HCT116 (cell line): Measurements from ENCODE around the gene CEMP1. TPM values are rescaled to one million over a fixed set of nuclear protein-coding genes. Genes with fewer than 3 reads are reported as not detected.
"Not testable (repeated sequence)": the region's sequence is repeated elsewhere in the genome, so short reads cannot be mapped to it uniquely, and the experiment has no call there.

Experiments used
- ATAC-seq: fragments of 200-7000 bp; cut with Tn5 transposase; 2 replicates; pipeline ENCODE4 v1.9.1; 2020; ENCODE audit warnings: mild to moderate bottlenecking, moderate library complexity
- BruUV-seq: library from RNA; stranded (reverse); fragments of 400-500 nt; replicated peaks from 2 replicates; lab custom pipeline; 2021; lab: Mats Ljungman, UMichigan
- CTCF ChIA-PET: fragments of 300-600 bp; sonication (Branson Sonifier 250); formaldehyde crosslinking; loops from one replicate; lab custom pipeline; 2021; ENCODE audit warnings: antibody characterized with exemption; lab: Charles Lee
- POLR2A ChIA-PET: fragments of 300-600, 350-600 bp; sonication (Branson Sonifier 250); formaldehyde crosslinking; loops from one replicate; lab custom pipeline; 2021; ENCODE audit warnings: antibody characterized with exemption; lab: Charles Lee
- RAD21 ChIA-PET, 2 experiments: fragments of 300-600 bp; sonication (Branson Sonifier 250); formaldehyde crosslinking; loops; one replicate each; lab custom pipeline; 2023; ENCODE audit warnings: low total read pairs in 2 of 2; ENCODE audit not compliant: uncharacterized antibody in 2 of 2, unreplicated experiment in 2 of 2, low non-redundant PET in 1 of 2; lab: Charles Lee
- DNase-seq: peaks from one replicate; pipeline ENCODE4 v3.0.0-alpha.2; 2010; ENCODE audit warnings: low read depth, low spot score
- H2AFZ ChIP-seq: fragments of 200-600 bp; shearing (Covaris generic), sonication (generic); 2 replicates; pipeline ENCODE4 v1.6.1; 2017; ENCODE audit warnings: low read depth, mixed run types, mixed read lengths, antibody characterized with exemption, low read length; ENCODE audit not compliant: poor library complexity, severe bottlenecking
- H3K27ac ChIP-seq: 2 replicates; pipeline ENCODE4 v1.5.1; 2012; ENCODE audit warnings: low read depth, low read length
- H3K27me3 ChIP-seq: fragments of 200-600 bp; sonication (generic); 2 replicates; pipeline ENCODE4 v1.6.1; 2016; ENCODE audit warnings: mixed run types, low read length, mixed read lengths; ENCODE audit not compliant: insufficient read depth
- H3K36me3 ChIP-seq, 2 experiments: fragments of 200-500 bp in 1 of 2; fragments of 200-600 bp in 1 of 2; sonication (Bioruptor generic) in 1 of 2; sonication (generic) in 1 of 2; 2 replicates each; pipeline versions ENCODE4 v1.5.1 to v1.6.1; 2014 to 2016; ENCODE audit warnings: low read length in 2 of 2, inconsistent platforms in 1 of 2, mixed read lengths in 1 of 2, mixed run types in 1 of 2; ENCODE audit not compliant: insufficient read depth in 2 of 2, control insufficient read depth in 1 of 2
- H3K4me1 ChIP-seq, 2 experiments: fragments of 200-600 bp in 1 of 2; sonication (generic) in 1 of 2; 2 replicates each; pipeline versions ENCODE4 v1.5.1 to v1.6.1; 2012 to 2017; ENCODE audit warnings: low read length in 2 of 2, inconsistent platforms in 1 of 2, mild to moderate bottlenecking in 1 of 2, mixed read lengths in 1 of 2, mixed run types in 1 of 2, moderate library complexity in 1 of 2; ENCODE audit not compliant: insufficient read depth in 2 of 2, control insufficient read depth in 1 of 2
- H3K4me2 ChIP-seq: fragments of 200-600 bp; sonication (generic); 2 replicates; pipeline ENCODE4 v1.6.1; 2017; ENCODE audit warnings: mixed run types, low read length, mixed read lengths
- H3K4me3 ChIP-seq, 2 experiments: fragments of 200-600 bp in 1 of 2; sonication (generic) in 1 of 2; replicated peaks in 1 of 2; 2 replicates each; pipeline ENCODE4 v1.5.1; 2011 to 2016; ENCODE audit warnings: low read length in 2 of 2, control low read depth in 1 of 2, low read depth in 1 of 2, mild to moderate bottlenecking in 1 of 2, mixed read lengths in 1 of 2, mixed run types in 1 of 2
- H3K79me2 ChIP-seq: fragments of 200-600 bp; sonication (generic); 2 replicates; pipeline ENCODE4 v1.6.1; 2017; ENCODE audit warnings: mild to moderate bottlenecking, mixed run types, low read length, moderate library complexity, mixed read lengths; ENCODE audit not compliant: insufficient read depth
- H3K9ac ChIP-seq: fragments of 200-600 bp; sonication (generic); 2 replicates; pipeline ENCODE4 v1.6.1; 2016; ENCODE audit warnings: low read length, mixed read lengths
- H3K9me2 ChIP-seq: fragments of 200-600 bp; sonication (generic), shearing (Covaris generic); 2 replicates; pipeline ENCODE4 v1.6.1; 2017; ENCODE audit warnings: mixed run types, mild to moderate bottlenecking, moderate library complexity; ENCODE audit not compliant: insufficient read depth
- H3K9me3 ChIP-seq, 2 experiments: fragments of 200-500 bp in 1 of 2; fragments of 200-600 bp in 1 of 2; sonication (Bioruptor generic) in 1 of 2; sonication (generic) in 1 of 2; 2 replicates each; pipeline ENCODE4 v1.6.1; 2014 to 2017; ENCODE audit warnings: low read length in 2 of 2, mixed read lengths in 2 of 2, inconsistent platforms in 1 of 2, low read depth in 1 of 2, mild to moderate bottlenecking in 1 of 2, mixed run types in 1 of 2, moderate library complexity in 1 of 2; ENCODE audit not compliant: control insufficient read depth in 1 of 2, insufficient read depth in 1 of 2
- H4K20me1 ChIP-seq: fragments of 200-600 bp; sonication (generic), shearing (Covaris generic); 2 replicates; pipeline ENCODE4 v1.6.1; 2017; ENCODE audit warnings: mixed run types, mild to moderate bottlenecking, moderate library complexity; ENCODE audit not compliant: insufficient read depth
- CEBPB ChIP-seq: IDR thresholded peaks from 2 replicates; pipeline ENCODE4 v1.6.1; 2012; ENCODE audit warnings: low read depth
- intact Hi-C: fragments of 100-400 bp; cut with micrococcal nuclease; formaldehyde crosslinking; loops from 2 replicates; pipeline ENCODE4 v1.10.0; 2022
- total RNA-seq: library from RNA; stranded (reverse); gene quantifications from one replicate; pipeline ENCODE4 v1.2.1, GENCODE V29; 2021; ENCODE audit not compliant: unreplicated experiment
- TF ChIP-seq, protein P1 (sequence below), 3 experiments: fragments of 200-600 bp in 1 of 3; sonication (generic) in 1 of 3; IDR thresholded peaks in 2 of 3; conservative IDR thresholded peaks in 1 of 3; 2 replicates each; pipeline ENCODE4 v1.5.1; 2012 to 2017; ENCODE audit warnings: low read depth in 2 of 3, low read length in 2 of 3, antibody characterized with exemption in 1 of 3, borderline replicate concordance in 1 of 3, control low read depth in 1 of 3, mild to moderate bottlenecking in 1 of 3, mixed read lengths in 1 of 3, mixed run types in 1 of 3, moderate library complexity in 1 of 3; ENCODE audit not compliant: insufficient read depth in 1 of 3
- TF ChIP-seq, protein P2 (sequence below): IDR thresholded peaks from 2 replicates; pipeline ENCODE4 v1.6.1; 2012

CEMP1 gene
- total RNA-seq, 1 experiment from 2014 or later: 0.32 TPM

DNA sequence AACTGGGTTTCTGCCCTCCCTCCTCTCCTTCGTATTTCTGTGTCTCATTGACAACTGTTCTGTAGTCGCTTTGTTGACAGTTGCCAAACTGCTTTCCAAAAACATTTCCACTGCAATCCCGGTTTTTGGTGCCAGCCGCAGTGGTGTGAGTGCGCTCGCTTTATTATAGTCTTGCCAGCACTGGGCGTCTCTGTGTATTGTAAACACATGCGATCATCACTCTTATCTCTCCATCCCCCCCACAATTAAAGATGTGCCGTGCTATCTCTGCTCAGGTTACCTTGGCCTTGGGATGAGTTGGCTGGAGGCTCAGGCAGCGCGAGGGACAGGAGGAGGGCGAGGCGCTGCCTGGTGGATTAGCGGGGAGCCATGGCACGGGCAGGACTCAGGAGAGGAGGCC, 25.9 kb upstream of the CEMP1 start:
- H3K9me3 ChIP-seq, H3K4me1 ChIP-seq, BruUV-seq, H2AFZ ChIP-seq, RAD21 ChIA-PET, CTCF ChIA-PET, H3K4me3 ChIP-seq, ATAC-seq, POLR2A ChIA-PET, H3K9me2 ChIP-seq, intact Hi-C loops, H3K36me3 ChIP-seq, DNase-seq, H4K20me1 ChIP-seq, H3K27ac ChIP-seq, H3K79me2 ChIP-seq, H3K9ac ChIP-seq, H3K4me2 ChIP-seq, H3K27me3 ChIP-seq: not testable (repeated sequence)

DNA sequence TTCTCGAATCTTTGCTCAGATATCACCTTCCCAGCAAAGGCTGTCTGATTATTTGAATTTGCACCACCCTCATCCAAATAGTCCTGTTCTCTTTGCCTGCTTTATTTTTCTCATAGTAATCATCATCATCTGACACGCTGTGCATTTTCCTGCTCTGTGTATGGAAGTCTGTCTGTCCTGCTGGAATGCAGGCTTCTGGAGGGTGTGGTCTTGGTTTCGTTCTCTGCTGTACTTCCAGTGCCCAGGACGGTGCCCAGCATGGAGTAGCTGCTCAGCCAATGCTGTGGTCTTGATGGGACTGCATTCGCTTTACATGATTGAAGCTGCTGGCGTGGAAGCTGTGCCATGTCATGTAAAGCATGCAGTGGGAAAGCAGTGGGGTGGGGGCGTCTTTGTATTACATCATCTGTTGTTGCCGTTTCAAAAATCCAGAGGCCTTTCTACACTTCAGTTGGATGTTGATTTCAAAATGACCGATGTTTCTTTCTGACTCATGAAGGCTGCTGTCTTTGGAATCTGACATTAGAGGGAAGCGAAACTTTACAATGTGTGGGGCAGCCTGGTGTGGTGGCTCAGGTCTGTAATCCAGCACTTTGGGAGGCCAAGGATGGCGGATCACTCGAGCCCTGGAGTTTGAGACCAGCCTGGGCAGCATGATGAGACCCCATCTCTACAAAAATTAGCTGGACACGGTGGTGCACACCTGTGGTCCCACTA, 23.7 kb upstream of the CEMP1 start:
- H3K9me3 ChIP-seq, intact Hi-C loops, H3K79me2 ChIP-seq, H3K4me2 ChIP-seq, H3K9ac ChIP-seq, DNase-seq, H3K4me1 ChIP-seq, POLR2A ChIA-PET, BruUV-seq, H3K27ac ChIP-seq, H3K27me3 ChIP-seq, H3K36me3 ChIP-seq, H3K9me2 ChIP-seq, ATAC-seq, RAD21 ChIA-PET, H2AFZ ChIP-seq, H3K4me3 ChIP-seq, H4K20me1 ChIP-seq, CTCF ChIA-PET: not testable (repeated sequence)

DNA sequence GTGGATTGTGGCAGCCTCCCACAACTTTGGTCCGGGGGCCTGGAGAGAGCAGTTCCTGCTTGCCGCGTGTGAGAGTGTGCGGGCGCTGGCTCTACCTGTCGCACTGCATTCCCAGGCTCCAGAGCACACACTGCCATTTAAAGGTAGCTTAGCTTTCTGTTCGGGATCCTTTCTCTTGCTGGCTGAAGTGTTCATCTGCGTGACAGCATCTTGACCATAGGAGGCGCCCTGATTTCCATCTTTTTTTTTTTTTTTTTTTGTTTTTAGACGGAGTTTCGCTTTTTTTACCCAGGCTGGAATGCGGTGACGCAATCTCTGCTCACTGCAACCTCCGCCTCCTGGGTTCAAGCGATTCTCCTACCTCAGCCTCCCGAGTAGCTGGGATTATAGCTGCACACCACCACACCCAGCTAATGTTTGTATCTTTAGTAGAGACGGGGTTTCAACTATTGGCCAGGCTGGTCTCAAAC, 20.2 kb upstream of the CEMP1 start:
- H3K9me2 ChIP-seq, H3K27me3 ChIP-seq, BruUV-seq, H3K4me1 ChIP-seq, H2AFZ ChIP-seq, H3K9me3 ChIP-seq, RAD21 ChIA-PET, POLR2A ChIA-PET, intact Hi-C loops, H3K36me3 ChIP-seq, DNase-seq, H4K20me1 ChIP-seq, H3K27ac ChIP-seq, H3K79me2 ChIP-seq: not testable (repeated sequence)
- peak overlapping the region; percentile 36 for H3K4me2 ChIP-seq
- H3K4me3 ChIP-seq: peak overlapping the region; percentile 4 to 18; a peak in 1 of 4 replicates
- peak; percentile 72 for ATAC-seq
- CTCF ChIA-PET: interaction anchor here (0.9 to 1.1 kb wide), 2 partner anchors 14 to 357 kb away, joined by 3 read pairs; partner anchors contain the start of gene PDPK1
- peak overlapping the region; percentile 20; the same call in 1 of the 2 replicates for H3K9ac ChIP-seq
- TF ChIP-seq CEBPB: peak; percentile 84
- TF ChIP-seq, protein P1, sequence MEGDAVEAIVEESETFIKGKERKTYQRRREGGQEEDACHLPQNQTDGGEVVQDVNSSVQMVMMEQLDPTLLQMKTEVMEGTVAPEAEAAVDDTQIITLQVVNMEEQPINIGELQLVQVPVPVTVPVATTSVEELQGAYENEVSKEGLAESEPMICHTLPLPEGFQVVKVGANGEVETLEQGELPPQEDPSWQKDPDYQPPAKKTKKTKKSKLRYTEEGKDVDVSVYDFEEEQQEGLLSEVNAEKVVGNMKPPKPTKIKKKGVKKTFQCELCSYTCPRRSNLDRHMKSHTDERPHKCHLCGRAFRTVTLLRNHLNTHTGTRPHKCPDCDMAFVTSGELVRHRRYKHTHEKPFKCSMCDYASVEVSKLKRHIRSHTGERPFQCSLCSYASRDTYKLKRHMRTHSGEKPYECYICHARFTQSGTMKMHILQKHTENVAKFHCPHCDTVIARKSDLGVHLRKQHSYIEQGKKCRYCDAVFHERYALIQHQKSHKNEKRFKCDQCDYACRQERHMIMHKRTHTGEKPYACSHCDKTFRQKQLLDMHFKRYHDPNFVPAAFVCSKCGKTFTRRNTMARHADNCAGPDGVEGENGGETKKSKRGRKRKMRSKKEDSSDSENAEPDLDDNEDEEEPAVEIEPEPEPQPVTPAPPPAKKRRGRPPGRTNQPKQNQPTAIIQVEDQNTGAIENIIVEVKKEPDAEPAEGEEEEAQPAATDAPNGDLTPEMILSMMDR (IDR thresholded peaks at IDR 0.05 in 2 of 3, conservative IDR thresholded peaks at IDR 0.05 in 1 of 3; ENCODE audit: borderline replicate concordance in 1 of 3, insufficient read depth in 1 of 3, low read depth in 2 of 3, low read length in 2 of 3): peak in 2 of 3 experiments; percentile 4 to 27; a peak in 2 of 6 replicates
- TF ChIP-seq, protein P2, sequence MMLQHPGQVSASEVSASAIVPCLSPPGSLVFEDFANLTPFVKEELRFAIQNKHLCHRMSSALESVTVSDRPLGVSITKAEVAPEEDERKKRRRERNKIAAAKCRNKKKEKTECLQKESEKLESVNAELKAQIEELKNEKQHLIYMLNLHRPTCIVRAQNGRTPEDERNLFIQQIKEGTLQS: peak; percentile 39; the same call in 1 of the 2 replicates
